ENCODE data around the gene RNF207. TPM values are rescaled to one million over a fixed set of nuclear protein-coding genes. Genes with fewer than 3 reads are reported as not detected.

RNF207 gene
- total RNA-seq, 1 experiment from 2014 or later: not detected

- H3K9me3 ChIP-seq (ENCODE audit: low read length): no peaks in the 10 kb centered on the region
- no peaks in the 10 kb centered on the region for H3K9me2 ChIP-seq (replicated peaks; ENCODE audit: insufficient read depth, low read length)
- no peak overlapping the region for H2AFZ ChIP-seq (ENCODE audit: low read length)
- DNase-seq: no peak
- H3K4me1 ChIP-seq (ENCODE audit: low read length): peaks cover 15% of the 10 kb centered on the region
- no peaks in the 10 kb centered on the region for H3K27me3 ChIP-seq (ENCODE audit: low read length)
- H3K79me2 ChIP-seq (ENCODE audit: low read length): no peaks in the 10 kb centered on the region
- no peaks in the 10 kb centered on the region for H3K36me3 ChIP-seq (ENCODE audit: insufficient read depth, low read length)
- peaks cover 12% of the 10 kb centered on the region for H4K20me1 ChIP-seq (ENCODE audit: insufficient read depth, low read depth, low read length)
- no peak overlapping the region for H3K27ac ChIP-seq (ENCODE audit: low read length)
- H3K9ac ChIP-seq (ENCODE audit: low read length): no peak overlapping the region
- H3K4me2 ChIP-seq (ENCODE audit: low read depth, low read length, poor library complexity, severe bottlenecking): no peak overlapping the region
- no peak overlapping the region for H3K4me3 ChIP-seq (ENCODE audit: low read length)
These were observed 44.1 kb downstream of the RNF207 start for GRCh38 chr1:6249739-6250689.

- Histone ChIP-seq H3K27me3 (ENCODE audit: low read length) (no peaks in the 10 kb centered on the region), H3K9me3 (ENCODE audit: low read length) (no peaks in the 10 kb centered on the region), H3K9me2 (replicated peaks; ENCODE audit: insufficient read depth, low read length) (no peaks in the 10 kb centered on the region), H3K27ac (ENCODE audit: low read length) (no peak overlapping the region), H4K20me1 (ENCODE audit: insufficient read depth, low read depth, low read length) (peaks cover 3% of the 10 kb centered on the region), H3K4me2 (ENCODE audit: low read depth, low read length, poor library complexity, severe bottlenecking) (no peak overlapping the region), H3K4me3 (ENCODE audit: low read length) (no peak overlapping the region), H3K9ac (ENCODE audit: low read length) (no peak overlapping the region), H2AFZ (ENCODE audit: low read length) (no peak overlapping the region), H3K36me3 (ENCODE audit: insufficient read depth, low read length) (no peaks in the 10 kb centered on the region), H3K79me2 (ENCODE audit: low read length) (no peaks in the 10 kb centered on the region), H3K4me1 (ENCODE audit: low read length) (peaks cover 4% of the 10 kb centered on the region)
- DNase-seq: no peak
These were observed 45.3 kb downstream of the RNF207 start for GRCh38 chr1:6251233-6251632.

- H3K79me2 ChIP-seq (ENCODE audit: low read length): no peaks in the 10 kb centered on the region
- H3K36me3 ChIP-seq (ENCODE audit: insufficient read depth, low read length): no peaks in the 10 kb centered on the region
- H3K9ac ChIP-seq (ENCODE audit: low read length): no peak overlapping the region
- no peak overlapping the region for H3K4me2 ChIP-seq (ENCODE audit: low read depth, low read length, poor library complexity, severe bottlenecking)
- no peak for DNase-seq
- no peaks in the 10 kb centered on the region for H3K9me2 ChIP-seq (replicated peaks; ENCODE audit: insufficient read depth, low read length)
- no peaks in the 10 kb centered on the region for H3K27me3 ChIP-seq (ENCODE audit: low read length)
- no peaks in the 10 kb centered on the region for H3K4me1 ChIP-seq (ENCODE audit: low read length)
- no peak overlapping the region for H2AFZ ChIP-seq (ENCODE audit: low read length)
- H3K9me3 ChIP-seq (ENCODE audit: low read length): no peaks in the 10 kb centered on the region
- H3K27ac ChIP-seq (ENCODE audit: low read length): no peak overlapping the region
- H3K4me3 ChIP-seq (ENCODE audit: low read length): no peak overlapping the region
- H4K20me1 ChIP-seq (ENCODE audit: insufficient read depth, low read depth, low read length): no peaks in the 10 kb centered on the region; the same call in 1 of the 2 replicates
These were observed 45.9 kb downstream of the RNF207 start for GRCh38 chr1:6251681-6252373.

GRCh38 chr1:6252374-6252710 is 46.4 kb downstream of the RNF207 start:
- Histone ChIP-seq H3K36me3 (ENCODE audit: insufficient read depth, low read length) (no peaks in the 10 kb centered on the region), H3K4me1 (ENCODE audit: low read length) (no peaks in the 10 kb centered on the region), H3K9me3 (ENCODE audit: low read length) (no peaks in the 10 kb centered on the region), H3K79me2 (ENCODE audit: low read length) (no peaks in the 10 kb centered on the region), H3K4me3 (ENCODE audit: low read length) (no peak overlapping the region), H3K9ac (ENCODE audit: low read length) (no peak overlapping the region), H3K27me3 (ENCODE audit: low read length) (no peaks in the 10 kb centered on the region), H3K4me2 (ENCODE audit: low read depth, low read length, poor library complexity, severe bottlenecking) (no peak overlapping the region), H4K20me1 (ENCODE audit: insufficient read depth, low read depth, low read length) (no peaks in the 10 kb centered on the region; the same call in 1 of the 2 replicates), H3K27ac (ENCODE audit: low read length) (no peak overlapping the region), H2AFZ (ENCODE audit: low read length) (no peak overlapping the region), H3K9me2 (replicated peaks; ENCODE audit: insufficient read depth, low read length) (no peaks in the 10 kb centered on the region)
- DNase-seq: no peak

- H3K27me3 ChIP-seq (ENCODE audit: low read length): no peaks in the 10 kb centered on the region
- no peaks in the 10 kb centered on the region for H3K9me2 ChIP-seq (replicated peaks; ENCODE audit: insufficient read depth, low read length)
- H2AFZ ChIP-seq (ENCODE audit: low read length): no peak overlapping the region
- H3K4me1 ChIP-seq (ENCODE audit: low read length): no peaks in the 10 kb centered on the region
- no peaks in the 10 kb centered on the region for H3K79me2 ChIP-seq (ENCODE audit: low read length)
- H3K4me2 ChIP-seq (ENCODE audit: low read depth, low read length, poor library complexity, severe bottlenecking): no peak overlapping the region
- no peak overlapping the region for H3K4me3 ChIP-seq (ENCODE audit: low read length)
- peaks cover 2% of the 10 kb centered on the region; the same call in 1 of the 2 replicates for H4K20me1 ChIP-seq (ENCODE audit: insufficient read depth, low read depth, low read length)
- no peak overlapping the region for H3K9ac ChIP-seq (ENCODE audit: low read length)
- H3K27ac ChIP-seq (ENCODE audit: low read length): no peak overlapping the region
- no peaks in the 10 kb centered on the region for H3K9me3 ChIP-seq (ENCODE audit: low read length)
- H3K36me3 ChIP-seq (ENCODE audit: insufficient read depth, low read length): no peaks in the 10 kb centered on the region
- no peak for DNase-seq
These were observed 47.5 kb downstream of the RNF207 start for GRCh38 chr1:6253380-6253779.

- Histone ChIP-seq H3K4me1 (ENCODE audit: low read length) (peaks cover 4% of the 10 kb centered on the region), H3K9ac (ENCODE audit: low read length) (no peak overlapping the region), H3K36me3 (ENCODE audit: insufficient read depth, low read length) (no peaks in the 10 kb centered on the region), H3K9me2 (replicated peaks; ENCODE audit: insufficient read depth, low read length) (no peaks in the 10 kb centered on the region), H3K27me3 (ENCODE audit: low read length) (no peaks in the 10 kb centered on the region), H4K20me1 (ENCODE audit: insufficient read depth, low read depth, low read length) (peaks cover 15% of the 10 kb centered on the region; the same call in 1 of the 2 replicates), H3K9me3 (ENCODE audit: low read length) (no peaks in the 10 kb centered on the region), H3K79me2 (ENCODE audit: low read length) (no peaks in the 10 kb centered on the region), H3K4me2 (ENCODE audit: low read depth, low read length, poor library complexity, severe bottlenecking) (no peak overlapping the region), H2AFZ (ENCODE audit: low read length) (no peak overlapping the region), H3K27ac (ENCODE audit: low read length) (no peak overlapping the region), H3K4me3 (ENCODE audit: low read length) (no peak overlapping the region)
- DNase-seq: no peak
These were observed 48.8 kb downstream of the RNF207 start for GRCh38 chr1:6254691-6255090.

GRCh38 chr1:6256645-6257044 is 50.7 kb downstream of the RNF207 start:
- H4K20me1 ChIP-seq (ENCODE audit: insufficient read depth, low read depth, low read length): peaks cover 16% of the 10 kb centered on the region; the same call in 1 of the 2 replicates
- H3K27me3 ChIP-seq (ENCODE audit: low read length): no peaks in the 10 kb centered on the region
- H3K79me2 ChIP-seq (ENCODE audit: low read length): no peaks in the 10 kb centered on the region
- no peaks in the 10 kb centered on the region for H3K9me3 ChIP-seq (ENCODE audit: low read length)
- no peak overlapping the region for H2AFZ ChIP-seq (ENCODE audit: low read length)
- no peaks in the 10 kb centered on the region for H3K9me2 ChIP-seq (replicated peaks; ENCODE audit: insufficient read depth, low read length)
- peaks cover 15% of the 10 kb centered on the region for H3K4me1 ChIP-seq (ENCODE audit: low read length)
- no peak overlapping the region for H3K9ac ChIP-seq (ENCODE audit: low read length)
- no peak overlapping the region for H3K27ac ChIP-seq (ENCODE audit: low read length)
- H3K36me3 ChIP-seq (ENCODE audit: insufficient read depth, low read length): no peaks in the 10 kb centered on the region
- no peak for DNase-seq
- H3K4me3 ChIP-seq (ENCODE audit: low read length): no peak overlapping the region
- H3K4me2 ChIP-seq (ENCODE audit: low read depth, low read length, poor library complexity, severe bottlenecking): no peak overlapping the region

- no peak overlapping the region for H3K9ac ChIP-seq (ENCODE audit: low read length)
- H3K4me2 ChIP-seq (ENCODE audit: low read depth, low read length, poor library complexity, severe bottlenecking): no peak overlapping the region
- no peak overlapping the region for H3K27ac ChIP-seq (ENCODE audit: low read length)
- no peaks in the 10 kb centered on the region for H3K9me2 ChIP-seq (replicated peaks; ENCODE audit: insufficient read depth, low read length)
- no peaks in the 10 kb centered on the region for H3K36me3 ChIP-seq (ENCODE audit: insufficient read depth, low read length)
- H2AFZ ChIP-seq (ENCODE audit: low read length): no peak overlapping the region
- no peak overlapping the region for H3K4me3 ChIP-seq (ENCODE audit: low read length)
- no peaks in the 10 kb centered on the region for H3K9me3 ChIP-seq (ENCODE audit: low read length)
- no peaks in the 10 kb centered on the region for H3K79me2 ChIP-seq (ENCODE audit: low read length)
- no peak for DNase-seq
- H3K27me3 ChIP-seq (ENCODE audit: low read length): no peaks in the 10 kb centered on the region
- H4K20me1 ChIP-seq (ENCODE audit: insufficient read depth, low read depth, low read length): peaks cover 16% of the 10 kb centered on the region; the same call in 1 of the 2 replicates
- peaks cover 25% of the 10 kb centered on the region for H3K4me1 ChIP-seq (ENCODE audit: low read length)
These were observed 51.7 kb downstream of the RNF207 start for GRCh38 chr1:6257541-6258069.

Measured in Karpas-422 (cell line).